DMS153 (cell line): ENCODE data around the gene VWA7.

ENCODE experiments used
- DNase-seq: peaks from one replicate; lab custom pipeline; 2025; lab: John Stamatoyannopoulos, UW

Gene VWA7

DNA sequence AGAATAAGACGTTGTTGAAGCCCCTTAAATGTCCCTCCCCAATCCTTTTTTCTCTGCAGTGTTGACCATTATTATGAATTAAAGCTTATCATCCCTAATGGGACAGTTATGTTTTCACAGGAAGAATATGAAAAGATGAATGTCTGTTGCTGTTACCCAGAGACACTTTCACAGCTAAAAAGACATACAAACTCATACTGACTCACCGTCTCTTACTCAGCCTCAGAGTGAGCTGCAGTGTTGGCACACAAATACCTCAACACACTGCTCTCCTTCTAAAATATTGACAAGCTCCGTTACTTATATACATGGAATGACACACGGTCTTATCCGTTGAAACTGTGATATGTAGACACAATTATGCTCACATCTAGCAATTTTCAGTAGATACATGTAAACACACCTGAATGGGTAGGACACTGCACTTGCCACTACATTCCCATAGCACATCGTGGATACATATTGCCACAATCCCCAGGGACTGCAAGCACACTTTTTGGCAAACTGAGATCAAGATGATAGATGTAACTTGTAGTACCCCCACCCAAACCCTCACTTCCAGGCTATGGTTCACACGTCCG is 24.3 kb downstream of the VWA7 start:
- DNase-seq: no peak

DNA sequence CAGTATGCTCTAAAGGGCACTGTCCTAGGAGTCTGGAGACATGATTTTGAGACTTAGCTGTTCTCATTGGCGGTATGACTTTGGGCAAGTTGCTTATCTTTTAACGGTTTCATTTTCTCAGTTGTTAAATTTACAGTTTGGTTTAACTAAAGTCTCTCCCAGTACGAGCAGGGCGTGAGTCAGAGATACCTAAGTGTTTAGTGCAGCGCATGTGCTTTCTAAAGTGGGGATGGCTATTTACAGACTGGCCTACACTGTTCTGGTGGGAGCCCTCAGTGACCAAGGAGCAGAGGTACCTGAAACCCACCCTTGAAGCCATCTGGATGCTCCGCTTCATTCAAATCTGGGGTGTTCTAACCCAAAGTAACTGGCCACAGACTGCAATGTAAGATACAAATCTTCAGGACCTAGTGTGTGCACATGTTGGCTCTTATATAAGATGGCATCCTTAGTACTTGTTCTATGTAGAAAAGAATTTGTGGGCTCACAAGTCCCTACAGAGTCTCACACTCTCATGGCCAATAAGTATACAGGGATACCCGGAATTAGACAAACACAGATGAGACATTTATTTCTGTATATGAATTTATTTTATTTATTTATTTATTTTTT is 26.6 kb downstream of the VWA7 start:
- DNase-seq: no peak

DNA sequence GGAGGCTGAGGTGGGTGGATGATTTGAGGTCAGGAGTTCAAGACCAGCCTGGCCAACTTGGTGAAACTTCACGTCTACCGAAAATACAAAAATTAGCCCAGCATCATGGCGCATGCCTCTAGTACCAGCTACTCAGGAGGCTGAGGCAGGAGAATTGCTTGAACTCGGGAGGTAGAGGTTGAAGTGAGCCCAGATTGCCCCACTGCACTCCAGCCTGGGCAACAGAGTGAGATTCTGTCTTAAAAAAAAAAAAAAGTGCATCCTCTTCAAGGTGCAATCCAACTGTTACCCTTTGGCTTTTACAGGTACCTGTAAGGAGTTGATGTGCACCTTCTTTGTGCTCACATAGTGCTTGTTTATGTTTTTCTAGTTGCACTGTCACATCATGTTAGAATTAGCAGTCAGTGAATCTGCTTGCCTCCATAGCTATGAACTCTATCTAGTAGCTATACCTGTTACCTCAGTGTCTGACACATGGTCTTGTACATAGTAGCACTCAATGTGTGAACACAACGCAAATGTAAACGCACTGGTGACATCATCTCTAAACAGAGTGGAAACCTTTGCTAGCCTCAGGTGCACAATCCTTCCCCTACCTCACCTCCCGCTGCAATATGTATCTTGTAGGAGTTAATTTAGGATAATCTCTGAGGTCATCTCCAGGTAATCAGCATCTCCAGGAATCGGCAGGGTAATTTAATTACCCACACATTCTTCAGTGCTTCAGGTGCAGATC is 27.7 kb downstream of the VWA7 start:
- no peak for DNase-seq

DNA sequence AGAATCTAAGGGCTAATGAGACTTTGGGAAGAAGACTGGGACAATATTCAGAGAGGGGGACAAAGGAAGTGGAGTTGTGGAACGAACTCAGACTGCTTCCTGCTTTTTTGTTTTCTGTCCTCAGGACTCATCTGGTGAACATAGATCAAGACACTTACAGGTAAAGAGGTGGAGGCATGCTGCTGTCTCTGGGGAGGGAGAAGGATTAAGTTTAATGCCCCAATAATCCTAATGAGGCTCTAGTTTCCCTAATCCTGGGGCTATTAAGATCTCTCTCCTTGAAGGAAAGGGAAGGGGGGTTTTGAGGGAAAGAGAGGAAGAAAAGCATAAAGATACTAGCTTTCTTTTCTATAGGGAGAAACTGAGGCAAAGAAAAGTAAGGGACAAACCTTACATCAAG is 32.7 kb downstream of the VWA7 start:
- DNase-seq: no peak

DNA sequence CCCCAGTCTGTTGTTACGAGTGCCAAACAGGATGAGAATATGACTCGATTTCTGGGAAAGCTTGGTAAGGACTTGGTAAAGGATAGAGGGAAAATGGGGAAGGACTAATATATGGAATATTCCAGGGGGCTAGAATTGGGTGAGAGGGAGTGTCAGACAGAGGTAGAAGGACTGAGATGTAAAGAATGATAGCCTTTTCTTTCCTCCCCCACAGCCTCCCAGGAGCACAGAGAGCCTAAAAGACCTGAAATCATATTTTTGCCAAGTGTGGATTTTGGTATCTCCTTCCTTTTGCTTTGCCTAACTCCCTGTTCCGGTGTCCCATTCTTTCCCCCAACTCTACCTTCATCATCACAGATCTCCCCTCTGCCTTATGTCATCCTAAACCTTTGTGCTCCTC is 34.2 kb downstream of the VWA7 start:
- no peak for DNase-seq

DNA sequence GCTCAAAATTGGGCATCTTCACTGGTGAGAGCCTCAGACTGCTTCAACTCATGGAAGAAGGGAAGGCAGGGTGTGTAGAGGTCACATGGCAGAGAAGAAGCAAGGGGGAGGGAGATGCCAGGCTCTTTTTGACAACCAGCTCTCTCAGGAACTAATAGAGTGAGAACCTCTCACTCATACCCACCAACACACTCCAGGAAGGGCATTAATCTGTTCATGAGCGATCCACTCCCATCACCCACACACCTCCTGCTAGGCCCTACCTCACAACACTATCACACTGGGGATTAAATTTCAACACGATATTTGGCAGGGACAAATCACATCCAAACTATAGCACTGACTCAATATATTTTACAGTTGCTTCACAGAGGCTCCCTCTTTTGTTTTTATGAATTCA is 35.3 kb downstream of the VWA7 start:
- DNase-seq: no peak

DNA sequence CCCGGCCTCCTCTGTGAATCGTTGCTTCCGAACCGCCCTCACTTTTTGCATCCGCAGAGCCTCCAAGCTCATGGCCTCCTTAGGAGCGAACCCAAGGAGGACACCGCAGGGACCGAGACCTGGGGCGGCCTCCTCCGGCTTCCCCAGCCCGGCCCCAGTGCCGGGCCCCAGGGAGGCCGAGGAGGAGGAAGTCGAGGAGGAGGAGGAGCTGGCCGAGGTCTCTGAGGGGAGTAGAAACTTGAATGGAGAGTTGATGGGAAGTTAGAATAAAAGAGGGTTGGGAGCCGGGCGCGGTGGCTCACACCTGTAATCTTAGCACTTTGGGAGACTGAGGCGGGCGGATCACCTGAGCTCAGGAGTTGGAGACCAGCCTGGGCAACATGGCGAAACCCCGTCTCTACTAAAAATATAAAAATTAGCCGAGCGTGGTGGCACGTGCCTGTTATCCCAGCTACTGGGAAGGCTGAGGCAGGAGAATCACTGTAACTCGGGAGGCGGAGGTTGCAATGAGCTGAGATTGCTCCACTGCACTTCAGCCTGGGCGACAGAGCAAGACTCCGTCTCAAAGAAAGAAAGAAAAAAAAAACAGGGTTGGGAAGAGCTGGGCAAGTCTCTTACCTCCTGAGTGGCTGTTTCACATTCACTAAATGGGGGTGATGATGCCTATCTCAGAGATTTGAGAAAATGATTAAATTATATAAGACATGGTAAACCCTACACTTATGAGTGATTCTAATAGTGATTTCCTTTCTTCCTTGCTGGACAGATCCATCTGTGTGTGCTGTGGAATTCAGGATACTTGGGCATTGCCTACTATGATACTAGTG is 36.5 kb downstream of the VWA7 start:
- no peak for DNase-seq

DNA sequence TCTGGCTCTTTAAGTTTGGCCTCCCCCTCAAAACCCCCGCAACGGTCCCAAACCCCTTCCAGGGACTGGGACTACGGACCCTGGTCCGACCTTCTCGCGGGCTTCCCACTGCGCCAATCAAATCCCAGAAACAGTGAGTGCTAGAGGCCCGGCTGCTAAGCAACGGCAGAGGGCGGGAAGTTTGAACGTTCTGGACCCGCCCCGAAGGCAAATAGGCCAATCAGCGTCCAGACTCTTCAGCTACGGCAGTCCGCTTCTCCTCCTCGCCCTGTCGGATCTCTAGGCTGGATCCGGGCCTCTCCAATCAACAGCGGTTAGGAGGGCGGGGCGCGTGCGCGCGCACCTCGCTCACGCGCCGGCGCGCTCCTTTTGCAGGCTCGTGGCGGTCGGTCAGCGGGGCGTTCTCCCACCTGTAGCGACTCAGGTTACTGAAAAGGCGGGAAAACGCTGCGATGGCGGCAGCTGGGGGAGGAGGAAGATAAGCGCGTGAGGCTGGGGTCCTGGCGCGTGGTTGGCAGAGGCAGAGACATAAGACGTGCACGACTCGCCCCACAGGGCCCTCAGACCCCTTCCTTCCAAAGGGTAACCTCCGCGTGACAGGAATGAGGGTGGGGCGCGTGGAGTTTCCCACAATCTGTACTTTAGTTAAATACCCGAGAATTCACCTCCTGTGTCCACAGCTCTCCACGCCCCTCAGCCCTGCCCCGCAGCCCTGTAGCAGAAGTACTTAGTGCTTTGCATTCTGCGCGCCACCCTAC is 37.3 kb downstream of the VWA7 start, which contains the start of gene MSH5:
MSH5 (plus strand) TSS at position 367 of the 758 bp plus-strand sequence. CDS start 462 bp downstream, outside the sequence.
- peak; percentile 99 for DNase-seq

DNA sequence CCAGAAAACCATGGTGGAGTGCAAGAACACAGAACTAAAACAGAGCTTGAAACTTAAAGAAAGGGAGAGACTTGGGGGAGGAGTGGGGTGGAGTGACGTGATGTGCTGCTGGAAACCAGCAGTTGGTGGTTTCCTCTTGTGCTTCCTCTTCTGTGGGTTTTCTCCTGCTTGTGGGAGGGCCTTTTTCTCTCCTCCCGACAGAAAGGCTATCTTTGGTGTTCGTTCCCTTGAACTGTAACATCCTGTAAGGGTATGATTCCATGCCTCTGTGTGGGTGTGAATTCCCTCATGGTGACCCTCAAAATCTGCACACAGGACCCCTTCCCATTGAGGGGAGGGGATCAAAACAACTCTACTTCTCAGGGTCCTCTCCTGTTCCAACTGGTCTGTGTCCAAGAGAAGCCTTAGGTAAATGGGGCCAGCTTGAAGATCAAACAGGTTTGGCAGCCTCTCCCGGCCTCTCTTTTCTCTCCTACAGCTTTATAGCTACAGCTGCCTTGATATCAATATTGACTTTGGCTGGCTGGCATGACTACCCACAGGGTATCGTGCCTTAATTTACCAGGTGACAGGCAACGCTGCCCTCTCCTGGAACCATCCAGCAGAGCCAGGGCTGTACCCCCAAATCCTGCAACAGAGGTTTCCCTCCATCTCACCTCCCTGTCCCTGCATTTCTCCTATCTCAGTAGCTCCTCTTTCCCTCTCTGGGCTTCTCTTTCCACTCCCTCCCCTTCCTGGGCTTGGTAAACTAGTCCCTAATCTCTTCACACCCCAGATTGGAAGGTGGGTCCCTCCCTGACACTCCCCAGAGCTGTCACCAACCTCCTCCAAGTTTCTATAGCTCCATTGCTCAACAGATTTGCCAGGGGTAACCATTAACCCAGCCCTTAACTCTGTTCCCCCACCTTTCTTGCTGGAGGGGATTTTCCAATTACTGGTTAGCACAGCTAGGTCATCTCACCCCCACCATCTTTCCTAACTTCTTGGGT is 38.8 kb downstream of the VWA7 start:
- peak; percentile 95 for DNase-seq

DNA sequence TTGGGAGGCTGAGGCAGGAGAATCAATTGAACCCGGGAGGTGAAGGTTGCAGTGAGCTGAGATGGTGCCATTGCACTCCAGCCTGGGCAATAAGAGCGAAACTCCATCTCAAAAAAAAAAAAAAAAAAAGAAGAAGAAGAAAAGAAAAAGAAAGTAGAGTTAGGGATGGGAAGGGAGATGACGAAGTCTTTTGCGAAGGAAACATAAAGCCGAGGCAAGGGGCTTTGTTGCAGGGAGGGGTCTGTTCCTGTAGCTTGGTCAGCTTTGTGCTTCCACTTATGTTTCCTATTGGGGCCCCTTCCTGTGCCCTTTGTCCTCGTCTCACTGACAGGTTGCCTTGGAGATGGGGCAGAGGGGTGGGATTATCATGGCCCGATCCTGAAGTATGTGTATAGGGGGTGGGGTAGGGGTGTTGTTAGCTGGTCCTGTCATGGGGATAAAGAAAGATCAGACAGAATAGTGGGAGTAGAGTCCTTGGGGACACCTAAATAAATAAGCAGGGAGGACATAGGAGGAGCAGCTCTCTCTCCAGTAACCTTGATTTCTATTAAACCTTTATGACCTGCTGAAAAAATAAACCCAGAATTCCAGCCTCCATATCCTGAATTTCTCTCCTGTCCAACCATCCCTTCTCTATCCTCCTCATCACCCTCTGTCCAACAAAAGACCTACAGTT is 39.7 kb downstream of the VWA7 start:
- peak; percentile 72 for DNase-seq

DNA sequence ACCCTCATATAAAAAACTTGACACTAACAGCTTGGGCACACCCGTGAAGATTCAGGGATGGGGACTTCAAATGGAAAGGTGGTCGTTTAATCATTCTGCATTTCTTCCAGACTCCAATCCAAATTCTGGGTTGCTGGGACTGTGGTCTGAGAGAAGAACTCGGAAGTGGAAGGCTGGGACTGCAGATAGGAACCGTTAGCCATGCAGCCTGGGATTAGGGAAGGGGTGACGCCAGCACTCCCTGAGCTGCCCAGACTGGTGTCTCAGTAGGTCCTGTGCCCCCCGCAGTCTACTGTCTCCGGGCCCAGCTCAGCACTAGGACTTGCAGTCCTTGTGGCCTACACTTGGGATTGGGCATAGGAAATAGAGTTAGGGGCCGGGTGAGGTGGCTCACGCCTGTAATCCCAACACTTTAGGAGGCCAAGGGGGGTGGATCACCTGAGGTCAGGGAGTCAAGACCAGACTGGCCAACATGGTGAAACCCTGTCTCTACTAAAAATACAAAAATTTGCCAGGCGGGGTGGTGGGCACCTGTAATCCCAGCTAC is 40.3 kb downstream of the VWA7 start:
- no peak for DNase-seq

DNA sequence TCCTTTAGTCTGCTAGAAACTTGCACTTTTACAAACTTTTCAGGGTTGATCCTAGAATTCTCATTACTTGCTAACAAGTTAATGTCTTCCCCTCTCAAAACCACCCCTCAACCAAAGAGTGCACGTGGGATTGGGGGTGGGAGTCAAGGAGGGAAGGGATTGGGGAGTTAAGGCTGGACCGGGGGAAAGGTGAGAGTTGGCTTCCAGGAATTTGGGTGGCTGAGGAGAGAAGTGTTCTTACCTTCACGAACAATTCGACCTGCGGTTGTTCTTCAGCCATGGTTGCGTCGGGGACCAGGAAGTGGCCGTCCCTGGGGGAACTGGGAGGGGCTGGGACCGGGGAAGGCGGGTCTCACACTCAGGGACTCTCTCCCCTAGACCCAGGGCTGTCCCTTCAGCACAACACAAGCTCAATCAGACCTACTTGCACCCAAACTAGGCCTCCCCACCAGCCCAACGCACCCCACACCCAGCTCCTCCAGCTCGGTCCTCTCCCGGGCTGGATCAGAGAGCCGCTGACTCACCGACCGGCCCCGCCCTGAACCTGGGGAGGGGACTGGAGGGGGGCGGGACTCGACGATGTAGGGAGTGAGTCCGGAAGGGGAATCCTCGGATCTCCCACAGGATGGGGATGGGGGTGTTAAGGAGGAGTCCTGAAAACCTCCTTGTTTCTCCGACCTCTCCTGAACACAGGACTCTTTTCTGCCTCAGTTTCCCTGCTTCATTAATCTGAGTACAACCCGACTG is 40.9 kb downstream of the VWA7 start, which contains the start of gene CLIC1:
CLIC1 (minus strand) TSS at position 510 of the 747 bp plus-strand sequence; CDS start at position 280, 230 bp downstream.
- peak; percentile 82 for DNase-seq

DNA sequence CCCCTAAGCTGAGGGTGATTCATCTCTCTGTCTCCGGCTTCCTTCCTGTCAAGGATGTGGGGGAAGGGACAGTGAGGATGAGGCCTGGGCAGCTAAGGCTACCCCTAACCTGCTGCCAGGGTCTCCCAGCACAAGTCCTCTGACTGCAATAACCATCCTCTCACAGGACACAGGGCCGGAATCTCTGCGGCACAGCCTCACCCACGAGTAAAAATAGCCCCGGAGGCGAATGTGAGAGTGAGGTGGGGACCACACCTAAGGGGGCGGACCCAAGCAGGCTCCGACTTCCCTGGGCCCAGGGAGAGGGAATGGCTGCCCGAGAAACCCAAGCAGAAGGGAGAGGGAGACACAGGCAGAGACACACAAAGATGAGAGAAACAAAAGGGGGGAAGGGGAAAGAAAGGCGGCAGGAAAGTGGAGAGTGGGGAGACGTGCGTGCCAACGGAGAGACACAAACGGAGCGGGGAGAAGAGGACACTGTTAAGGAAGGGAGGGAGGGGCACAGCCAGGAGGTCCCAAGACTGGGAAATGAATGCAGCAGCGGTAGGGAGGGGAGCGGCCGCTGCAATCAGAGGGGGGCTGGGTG is 42.2 kb downstream of the VWA7 start:
- no peak for DNase-seq

DNA sequence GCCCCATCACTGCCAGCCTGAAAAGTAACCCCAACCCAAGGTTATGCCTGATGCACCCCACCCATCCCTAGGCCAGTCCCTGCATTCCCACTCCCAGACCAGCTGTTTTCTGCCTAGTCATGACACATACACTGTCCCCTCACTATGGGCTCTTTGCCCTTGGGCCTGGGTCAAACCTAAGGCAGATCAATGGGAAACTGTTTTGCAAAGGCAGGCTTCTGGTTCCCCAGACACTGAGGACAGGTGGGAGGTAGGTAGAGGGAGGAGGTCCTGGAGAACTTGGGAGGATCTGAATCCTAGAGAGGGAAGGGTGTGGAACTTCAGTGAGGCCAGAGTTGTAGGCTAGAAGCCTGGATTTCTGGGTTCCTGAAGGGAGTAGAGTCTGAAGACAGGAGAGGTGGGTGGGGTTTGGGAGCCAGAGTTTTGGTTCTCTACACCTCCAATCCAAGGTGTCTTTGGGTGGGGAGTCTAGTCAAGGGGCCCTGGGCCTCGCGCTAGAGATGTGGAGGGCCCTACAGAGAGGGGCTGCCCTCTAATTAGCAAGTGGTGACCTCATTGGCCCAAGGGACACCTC is 42.8 kb downstream of the VWA7 start:
- DNase-seq: no peak

DNA sequence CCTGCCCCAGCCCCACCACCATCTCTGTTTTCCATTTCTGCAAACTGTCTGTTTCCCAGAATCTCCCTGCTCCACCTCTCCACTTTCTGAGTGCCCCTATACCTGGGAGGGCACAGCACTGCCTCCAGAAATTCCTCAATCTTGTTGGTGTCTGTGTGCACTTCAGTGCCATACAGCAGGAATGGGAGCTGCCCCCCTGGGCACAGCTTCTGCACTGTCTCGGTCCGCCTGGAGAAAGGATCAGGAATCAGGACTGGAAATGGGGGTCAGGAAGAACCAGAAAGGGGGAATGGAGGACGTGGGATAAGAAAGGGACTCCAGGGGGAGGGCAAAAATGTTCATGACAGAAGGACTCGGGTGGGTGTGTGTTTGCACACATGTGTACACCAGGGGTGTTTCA is 43.4 kb downstream of the VWA7 start:
- no peak for DNase-seq

DNA sequence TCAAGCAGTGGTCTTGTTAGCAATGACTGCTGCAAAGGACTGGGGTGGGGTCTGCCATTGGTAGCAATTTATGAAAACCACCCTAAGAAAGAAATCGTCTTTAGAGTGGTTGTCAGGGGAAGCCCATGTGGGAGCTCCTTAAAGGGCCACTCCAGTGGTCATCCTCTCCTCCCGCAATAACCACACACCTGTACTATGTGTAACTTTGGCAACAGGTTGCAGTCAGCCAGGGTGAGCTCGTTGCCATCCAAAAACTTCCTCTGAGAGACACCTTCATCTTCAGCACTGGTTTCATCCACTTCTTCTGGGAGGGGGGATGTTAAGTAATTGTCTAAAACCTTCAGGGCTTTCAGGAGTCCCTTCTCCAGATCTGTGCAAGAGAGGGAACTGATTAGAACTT is 45.1 kb downstream of the VWA7 start:
- DNase-seq: no peak

DNA sequence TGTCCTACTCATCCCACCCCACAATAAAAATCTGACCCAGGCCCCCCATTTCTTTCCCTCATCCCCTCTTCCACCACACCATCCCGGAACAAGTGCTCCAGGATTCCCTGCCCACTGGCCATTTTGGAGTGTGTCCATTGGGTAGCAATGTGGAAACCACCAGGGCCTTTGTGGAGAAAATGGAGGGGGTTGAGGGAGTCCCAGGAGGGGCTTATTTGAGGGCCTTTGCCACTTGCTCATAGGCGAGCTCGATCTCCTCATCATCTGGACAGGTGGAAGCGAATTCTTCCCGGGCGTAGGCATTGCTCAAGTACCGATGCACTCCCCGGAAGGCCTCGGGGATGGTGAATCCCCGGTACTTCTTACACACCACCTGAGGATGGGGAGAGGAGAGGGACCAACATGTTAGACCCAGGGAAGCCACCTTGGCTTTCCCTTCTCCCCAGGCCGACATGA is 46.5 kb downstream of the VWA7 start:
- no peak for DNase-seq
